ENCODE measurements around the gene AAK1. TPM values are rescaled to one million over a fixed set of nuclear protein-coding genes. Genes with fewer than 3 reads are reported as not detected.

The AAK1 gene
- total and polyA plus RNA-seq, 2 donors (not counting 3 experiments of a cell fraction or from before 2014, with no cell fraction given) = 31.0 to 127 TPM

- DNase-seq (ENCODE audit: low read depth, low spot score) = no peak
- Histone ChIP-seq H3K27me3 (ENCODE audit: control insufficient read depth in 2 of 2, insufficient read depth in 2 of 2, low read length in 2 of 2) (no peaks in the 10 kb centered on the region), H2AFZ (ENCODE audit: low read depth, low read length) (no peak overlapping the region), H3K27ac (ENCODE audit: insufficient read depth, low read depth, low read length) (no peak overlapping the region), H3K4me3 (replicated peaks in 1 of 3; ENCODE audit: insufficient read depth in 1 of 3, low read depth in 1 of 3, low read length in 3 of 3) (no peak overlapping the region), H3K36me3 (ENCODE audit: control insufficient read depth in 2 of 2, extremely low read depth in 1 of 2, insufficient read depth in 2 of 2, low read length in 2 of 2) (peaks cover 34 to 50% of the 10 kb centered on the region in 2 experiments), H3K9me1 (replicated peaks; ENCODE audit: control insufficient read depth, extremely low read depth, insufficient read depth, low read length) (no peaks in the 10 kb centered on the region), H4K20me1 (replicated peaks; ENCODE audit: control insufficient read depth, extremely low read depth, insufficient read depth, low read length) (no peaks in the 10 kb centered on the region), H3K79me2 (ENCODE audit: control insufficient read depth, insufficient read depth, low read length) (no peaks in the 10 kb centered on the region), H3K4me2 (ENCODE audit: insufficient read depth, low read length) (no peak overlapping the region), H3K9me3 (replicated peaks; ENCODE audit: control insufficient read depth, insufficient read depth, low read length) (no peaks in the 10 kb centered on the region), H3K9ac (replicated peaks; ENCODE audit: extremely low read depth, insufficient read depth, low read length) (no peak overlapping the region), H3K4me1 (ENCODE audit: control insufficient read depth, extremely low read depth, insufficient read depth, low read length) (peaks cover 15% of the 10 kb centered on the region)
- dilution Hi-C loops (cut with MboI; ENCODE audit: extremely low pct_ligation_motif_present, low sequenced_read_pairs) = no loop called here
- intact Hi-C loops (cut with micrococcal nuclease) = no loop called here
- no peak for FAIRE-seq
- TF ChIP-seq GATA2 (IDR thresholded peaks at IDR 0.05; ENCODE audit: insufficient read depth, insufficient read length, low read depth, low read length) = no peak
- no peak for TF ChIP-seq POLR2A (IDR thresholded peaks at IDR 0.05; ENCODE audit: low read depth, low read length)
- TF ChIP-seq CTCF (IDR thresholded peaks at IDR 0.05; ENCODE audit: extremely low read depth in 1 of 2, insufficient read depth in 1 of 2, low read depth in 1 of 2, low read length in 2 of 2) = no peak
- no peak for TF ChIP-seq EZH2 (IDR thresholded peaks at IDR 0.05; ENCODE audit: borderline replicate concordance, low read depth, low read length, severe bottlenecking)
- TF ChIP-seq FOS (IDR thresholded peaks at IDR 0.05; ENCODE audit: borderline replicate concordance, insufficient read depth, low read length) = no peak
- TF ChIP-seq POLR2AphosphoS5 (IDR thresholded peaks at IDR 0.05; ENCODE audit: insufficient read depth, low read depth, low read length) = no peak
- TF ChIP-seq MAX (IDR thresholded peaks at IDR 0.05; ENCODE audit: insufficient read depth, insufficient read length) = no peak
- no peak for TF ChIP-seq MYC (IDR thresholded peaks at IDR 0.05; ENCODE audit: low read depth, low read length)
- TF ChIP-seq JUN (IDR thresholded peaks at IDR 0.05; ENCODE audit: borderline replicate concordance, insufficient read depth, insufficient read length, low read depth) = no peak
- no TSS peak for BruUV-seq (replicated peaks)
- ChIA-PET POLR2A (no interaction called here), CTCF (interaction anchor here (1.0 to 1.8 kb wide), 2 partner anchors 56 to 216 kb away, joined by 3 to 5 read pairs; no protein-coding TSS in a partner anchor)
These were observed 134.4 kb downstream of the AAK1 start for GRCh38 chr2:69509011-69509749.

Measured in endothelial cell of umbilical vein (primary cell).